SK-N-SH treated with all-trans-retinoic acid at 6 μM for 48 hours (cell line): Measurements from ENCODE around the gene UVRAG.

Source experiments
- ATAC-seq: fragments of 200-7000 bp; cut with Tn5 transposase; 3 replicates; pipeline ENCODE4 v1.9.1; 2020; ENCODE audit warnings: mild to moderate bottlenecking, moderate library complexity
- ARNTL ChIP-seq: fragments of 450-650 bp; formaldehyde crosslinking; IDR thresholded peaks from 2 replicates; pipeline ENCODE4 v1.5.0; 2020; ENCODE audit warnings: low read depth, mild to moderate bottlenecking, moderate library complexity, borderline replicate concordance
- BACH2 ChIP-seq: fragments of 250-450 bp; sonication (Bioruptor Pico); IDR thresholded peaks from 2 replicates; pipeline ENCODE4 v1.9.0; 2021; ENCODE audit warnings: mild to moderate bottlenecking, borderline replicate concordance
- CSDC2 ChIP-seq: fragments of 250-450 bp; sonication (Bioruptor Pico); IDR thresholded peaks from 2 replicates; pipeline ENCODE4 v1.5.0; 2020; ENCODE audit warnings: mild to moderate bottlenecking, moderate library complexity
- ESRRG ChIP-seq: fragments of 250-450 bp; sonication (Bioruptor Pico); IDR thresholded peaks from 2 replicates; pipeline ENCODE4 v1.6.1; 2021; ENCODE audit warnings: mild to moderate bottlenecking
- GLIS3 ChIP-seq: fragments of 250-450 bp; sonication (Bioruptor Pico); IDR thresholded peaks from 2 replicates; pipeline ENCODE4 v1.5.0; 2020; ENCODE audit warnings: mild to moderate bottlenecking, moderate library complexity
- ISL1 ChIP-seq: fragments of 250-450 bp; sonication (Bioruptor Pico); IDR thresholded peaks from 2 replicates; pipeline ENCODE4 v2.1.2; 2022; ENCODE audit warnings: mild to moderate bottlenecking, moderate library complexity
- PPARA ChIP-seq: fragments of 250-450 bp; sonication (Bioruptor Pico); IDR thresholded peaks from 2 replicates; pipeline ENCODE4 v1.5.0; 2020; ENCODE audit warnings: mild to moderate bottlenecking, borderline replicate concordance
- SNAI2 ChIP-seq: fragments of 250-450 bp; sonication (Bioruptor Pico); IDR thresholded peaks from 2 replicates; pipeline ENCODE4 v1.5.0; 2020; ENCODE audit warnings: mild to moderate bottlenecking, moderate library complexity
- TCF4 ChIP-seq: fragments of 250-450 bp; sonication (Bioruptor Pico); IDR thresholded peaks from 2 replicates; pipeline ENCODE4 v1.8.0; 2021; ENCODE audit warnings: mild to moderate bottlenecking, moderate library complexity, borderline replicate concordance
- TOX ChIP-seq: fragments of 250-450 bp; sonication (Bioruptor Pico); IDR thresholded peaks from 2 replicates; pipeline ENCODE4 v1.8.0; 2021; ENCODE audit warnings: mild to moderate bottlenecking, moderate library complexity, borderline replicate concordance
- ZC3H10 ChIP-seq: fragments of 250-450 bp; sonication (Bioruptor Pico); IDR thresholded peaks from 2 replicates; pipeline ENCODE4 v1.5.1; 2021; ENCODE audit warnings: mild to moderate bottlenecking, moderate library complexity
- ZFP3 ChIP-seq: fragments of 250-450 bp; sonication (Bioruptor Pico); IDR thresholded peaks from 2 replicates; pipeline ENCODE4 v1.5.0; 2020; ENCODE audit warnings: mild to moderate bottlenecking, moderate library complexity
- ZFP30 ChIP-seq: fragments of 450-650 bp; formaldehyde crosslinking; IDR thresholded peaks from 2 replicates; pipeline ENCODE4 v1.5.0; 2022; ENCODE audit warnings: mild to moderate bottlenecking, moderate library complexity
- ZNF565 ChIP-seq: fragments of 450-650 bp; formaldehyde crosslinking; conservative IDR thresholded peaks from 2 replicates; pipeline ENCODE4 v1.5.0; 2020; ENCODE audit warnings: low read depth, mild to moderate bottlenecking, moderate library complexity
- ZNF70 ChIP-seq: fragments of 450-650 bp; formaldehyde crosslinking; IDR thresholded peaks from 2 replicates; pipeline ENCODE4 v1.5.0; 2020; ENCODE audit warnings: mild to moderate bottlenecking, moderate library complexity
- ZNF8 ChIP-seq: fragments of 450-650 bp; formaldehyde crosslinking; IDR thresholded peaks from 2 replicates; pipeline ENCODE4 v1.5.0; 2020; ENCODE audit warnings: mild to moderate bottlenecking, moderate library complexity
- TF ChIP-seq, protein P1 (sequence below): fragments of 250-450 bp; sonication (Bioruptor Pico); IDR thresholded peaks from 2 replicates; pipeline ENCODE4 v1.8.0; 2020; ENCODE audit warnings: mild to moderate bottlenecking, moderate library complexity, borderline replicate concordance
- TF ChIP-seq, protein P2 (sequence below): fragments of 250-450 bp; sonication (Bioruptor Pico); IDR thresholded peaks from 2 replicates; pipeline ENCODE4 v1.8.0; 2021; ENCODE audit warnings: low read depth, mild to moderate bottlenecking, moderate library complexity, borderline replicate concordance
- TF ChIP-seq, protein P3 (sequence below): fragments of 250-450 bp; sonication (Bioruptor Pico); IDR thresholded peaks from 2 replicates; pipeline ENCODE4 v1.5.1; 2021; ENCODE audit warnings: mild to moderate bottlenecking, moderate library complexity
- TF ChIP-seq, protein P4 (sequence below): fragments of 250-450 bp; sonication (Bioruptor Pico); IDR thresholded peaks from 2 replicates; pipeline ENCODE4 v1.5.0; 2020; ENCODE audit warnings: mild to moderate bottlenecking, moderate library complexity

Gene UVRAG

DNA sequence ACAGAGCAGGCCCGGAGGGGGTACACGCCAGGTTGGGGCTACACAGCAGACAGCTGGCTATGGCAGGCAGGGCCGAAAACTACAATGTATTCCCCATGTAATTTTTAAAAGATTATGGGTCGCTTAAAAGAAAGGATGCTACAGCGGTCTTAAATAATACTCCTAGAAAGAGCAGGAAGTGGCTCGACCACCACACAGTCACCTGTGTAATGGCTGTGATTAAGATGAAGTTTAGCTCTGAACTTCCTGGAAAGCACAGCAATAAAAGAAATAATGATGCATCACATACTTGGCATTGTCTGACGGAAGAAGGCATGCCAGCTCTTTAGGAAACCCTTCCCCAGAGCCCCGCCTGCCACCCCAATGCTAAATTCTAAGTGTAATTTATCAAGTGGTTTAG lies 358.7 kb downstream of the UVRAG start (continued):
- TF ChIP-seq TOX (CRISPR knock-in tag) (no peak), BACH2 (CRISPR knock-in tag) (no peak), ESRRG (no peak), ARNTL (no peak), ZNF8 (CRISPR knock-in tag) (no peak), TCF4 (CRISPR knock-in tag) (no peak)
- TF ChIP-seq, protein P1, sequence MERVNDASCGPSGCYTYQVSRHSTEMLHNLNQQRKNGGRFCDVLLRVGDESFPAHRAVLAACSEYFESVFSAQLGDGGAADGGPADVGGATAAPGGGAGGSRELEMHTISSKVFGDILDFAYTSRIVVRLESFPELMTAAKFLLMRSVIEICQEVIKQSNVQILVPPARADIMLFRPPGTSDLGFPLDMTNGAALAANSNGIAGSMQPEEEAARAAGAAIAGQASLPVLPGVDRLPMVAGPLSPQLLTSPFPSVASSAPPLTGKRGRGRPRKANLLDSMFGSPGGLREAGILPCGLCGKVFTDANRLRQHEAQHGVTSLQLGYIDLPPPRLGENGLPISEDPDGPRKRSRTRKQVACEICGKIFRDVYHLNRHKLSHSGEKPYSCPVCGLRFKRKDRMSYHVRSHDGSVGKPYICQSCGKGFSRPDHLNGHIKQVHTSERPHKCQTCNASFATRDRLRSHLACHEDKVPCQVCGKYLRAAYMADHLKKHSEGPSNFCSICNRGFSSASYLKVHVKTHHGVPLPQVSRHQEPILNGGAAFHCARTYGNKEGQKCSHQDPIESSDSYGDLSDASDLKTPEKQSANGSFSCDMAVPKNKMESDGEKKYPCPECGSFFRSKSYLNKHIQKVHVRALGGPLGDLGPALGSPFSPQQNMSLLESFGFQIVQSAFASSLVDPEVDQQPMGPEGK (CRISPR knock-in tag) = no peak
- TF ChIP-seq, all 23 proteins: peak for 0

DNA sequence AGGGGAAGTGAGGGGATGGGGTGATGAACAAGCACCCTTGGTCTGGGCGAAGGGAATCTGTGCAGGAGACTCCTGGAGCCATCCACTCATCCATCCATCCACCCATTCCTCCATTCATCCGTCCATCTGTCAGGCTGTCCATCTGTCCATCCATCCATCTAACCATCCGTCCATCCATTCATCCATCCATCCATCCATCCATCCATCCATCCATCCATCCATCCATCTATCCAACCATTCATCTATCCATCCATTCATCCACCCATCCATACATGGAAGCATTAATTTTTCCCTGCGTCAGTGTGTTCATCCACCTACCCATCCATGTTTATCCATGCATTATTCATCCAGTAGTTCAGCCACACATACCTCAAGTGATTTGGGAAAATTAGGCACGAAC lies 359.3 kb downstream of the UVRAG start:
- ATAC-seq = no peak
- no peak for TF ChIP-seq TOX (CRISPR knock-in tag)
- TF ChIP-seq GLIS3 = no peak
- TF ChIP-seq ISL1 = no peak
- no peak for TF ChIP-seq TCF4 (CRISPR knock-in tag)
- TF ChIP-seq ZFP30 (CRISPR knock-in tag) = no peak
- TF ChIP-seq ZNF70 (CRISPR knock-in tag) = no peak
- TF ChIP-seq ARNTL = no peak
- no peak for TF ChIP-seq PPARA (CRISPR knock-in tag)
- TF ChIP-seq ZC3H10 (CRISPR knock-in tag) = no peak
- no peak for TF ChIP-seq ZNF8 (CRISPR knock-in tag)
- TF ChIP-seq, protein P2, sequence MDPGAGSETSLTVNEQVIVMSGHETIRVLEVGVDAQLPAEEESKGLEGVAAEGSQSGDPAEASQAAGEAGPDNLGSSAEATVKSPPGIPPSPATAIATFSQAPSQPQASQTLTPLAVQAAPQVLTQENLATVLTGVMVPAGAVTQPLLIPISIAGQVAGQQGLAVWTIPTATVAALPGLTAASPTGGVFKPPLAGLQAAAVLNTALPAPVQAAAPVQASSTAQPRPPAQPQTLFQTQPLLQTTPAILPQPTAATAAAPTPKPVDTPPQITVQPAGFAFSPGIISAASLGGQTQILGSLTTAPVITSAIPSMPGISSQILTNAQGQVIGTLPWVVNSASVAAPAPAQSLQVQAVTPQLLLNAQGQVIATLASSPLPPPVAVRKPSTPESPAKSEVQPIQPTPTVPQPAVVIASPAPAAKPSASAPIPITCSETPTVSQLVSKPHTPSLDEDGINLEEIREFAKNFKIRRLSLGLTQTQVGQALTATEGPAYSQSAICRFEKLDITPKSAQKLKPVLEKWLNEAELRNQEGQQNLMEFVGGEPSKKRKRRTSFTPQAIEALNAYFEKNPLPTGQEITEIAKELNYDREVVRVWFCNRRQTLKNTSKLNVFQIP (CRISPR knock-in tag) = no peak
- no peak for TF ChIP-seq SNAI2 (CRISPR knock-in tag)
- TF ChIP-seq, protein P1 (CRISPR knock-in tag) = no peak
- no peak for TF ChIP-seq ZNF565 (CRISPR knock-in tag)
- TF ChIP-seq, protein P3, sequence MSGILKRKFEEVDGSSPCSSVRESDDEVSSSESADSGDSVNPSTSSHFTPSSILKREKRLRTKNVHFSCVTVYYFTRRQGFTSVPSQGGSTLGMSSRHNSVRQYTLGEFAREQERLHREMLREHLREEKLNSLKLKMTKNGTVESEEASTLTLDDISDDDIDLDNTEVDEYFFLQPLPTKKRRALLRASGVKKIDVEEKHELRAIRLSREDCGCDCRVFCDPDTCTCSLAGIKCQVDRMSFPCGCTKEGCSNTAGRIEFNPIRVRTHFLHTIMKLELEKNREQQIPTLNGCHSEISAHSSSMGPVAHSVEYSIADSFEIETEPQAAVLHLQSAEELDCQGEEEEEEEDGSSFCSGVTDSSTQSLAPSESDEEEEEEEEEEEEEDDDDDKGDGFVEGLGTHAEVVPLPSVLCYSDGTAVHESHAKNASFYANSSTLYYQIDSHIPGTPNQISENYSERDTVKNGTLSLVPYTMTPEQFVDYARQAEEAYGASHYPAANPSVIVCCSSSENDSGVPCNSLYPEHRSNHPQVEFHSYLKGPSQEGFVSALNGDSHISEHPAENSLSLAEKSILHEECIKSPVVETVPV (CRISPR knock-in tag) = no peak
- no peak for TF ChIP-seq ESRRG

DNA sequence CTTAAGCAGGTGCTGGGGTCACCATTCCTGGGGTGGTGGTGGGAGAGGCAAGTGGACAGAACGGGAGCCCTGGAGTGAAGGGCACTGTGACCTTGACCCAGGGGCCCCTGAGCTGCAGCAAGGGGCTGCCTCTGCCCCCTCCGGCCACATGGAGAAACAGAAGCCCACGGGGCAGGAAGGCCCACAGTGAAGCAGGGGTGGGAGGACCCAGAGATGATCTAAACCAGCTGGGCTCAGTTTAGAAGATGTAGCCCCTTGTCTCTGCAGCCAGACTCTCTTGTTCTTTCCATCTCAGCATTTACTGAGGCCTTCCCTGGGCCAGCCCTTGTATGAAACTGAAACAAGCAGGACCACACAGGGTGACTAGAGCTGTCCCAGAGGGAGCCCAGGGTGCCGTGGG lies 360.8 kb downstream of the UVRAG start:
- ATAC-seq = no peak
- TF ChIP-seq ZFP3 (CRISPR knock-in tag) = no peak
- TF ChIP-seq ZFP30 (CRISPR knock-in tag) = no peak
- TF ChIP-seq ARNTL = no peak
- no peak for TF ChIP-seq ESRRG
- TF ChIP-seq ZC3H10 (CRISPR knock-in tag) = no peak
- TF ChIP-seq TCF4 (CRISPR knock-in tag) = no peak
- no peak for TF ChIP-seq CSDC2 (CRISPR knock-in tag)
- TF ChIP-seq, protein P1 (CRISPR knock-in tag) = no peak

DNA sequence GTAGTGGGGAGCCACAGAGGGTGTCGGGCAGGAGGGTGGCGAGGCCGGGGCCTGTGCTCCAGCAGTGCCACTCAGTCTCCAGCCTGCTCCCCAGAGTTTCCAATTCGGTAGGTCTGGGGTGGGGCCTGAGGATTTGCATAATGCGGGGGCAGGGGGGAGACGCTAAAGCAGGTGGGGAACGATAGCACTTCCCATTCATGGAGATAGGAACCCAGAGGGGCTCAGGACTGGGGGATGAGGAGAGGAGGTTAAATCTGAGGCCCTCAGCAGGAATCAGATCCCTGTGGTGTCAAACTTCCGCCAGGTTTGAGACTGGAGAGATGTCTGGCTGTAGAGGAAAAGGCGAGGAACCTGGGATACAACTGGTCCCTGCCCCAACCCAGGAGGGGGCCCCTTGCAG lies 361.5 kb downstream of the UVRAG start:
- no peak for ATAC-seq
- TF ChIP-seq, protein P3 (CRISPR knock-in tag) = no peak
- TF ChIP-seq ZNF565 (CRISPR knock-in tag) (no peak), TCF4 (CRISPR knock-in tag) (no peak), GLIS3 (no peak), CSDC2 (CRISPR knock-in tag) (no peak), PPARA (CRISPR knock-in tag) (no peak), ARNTL (no peak)
- TF ChIP-seq, protein P4, sequence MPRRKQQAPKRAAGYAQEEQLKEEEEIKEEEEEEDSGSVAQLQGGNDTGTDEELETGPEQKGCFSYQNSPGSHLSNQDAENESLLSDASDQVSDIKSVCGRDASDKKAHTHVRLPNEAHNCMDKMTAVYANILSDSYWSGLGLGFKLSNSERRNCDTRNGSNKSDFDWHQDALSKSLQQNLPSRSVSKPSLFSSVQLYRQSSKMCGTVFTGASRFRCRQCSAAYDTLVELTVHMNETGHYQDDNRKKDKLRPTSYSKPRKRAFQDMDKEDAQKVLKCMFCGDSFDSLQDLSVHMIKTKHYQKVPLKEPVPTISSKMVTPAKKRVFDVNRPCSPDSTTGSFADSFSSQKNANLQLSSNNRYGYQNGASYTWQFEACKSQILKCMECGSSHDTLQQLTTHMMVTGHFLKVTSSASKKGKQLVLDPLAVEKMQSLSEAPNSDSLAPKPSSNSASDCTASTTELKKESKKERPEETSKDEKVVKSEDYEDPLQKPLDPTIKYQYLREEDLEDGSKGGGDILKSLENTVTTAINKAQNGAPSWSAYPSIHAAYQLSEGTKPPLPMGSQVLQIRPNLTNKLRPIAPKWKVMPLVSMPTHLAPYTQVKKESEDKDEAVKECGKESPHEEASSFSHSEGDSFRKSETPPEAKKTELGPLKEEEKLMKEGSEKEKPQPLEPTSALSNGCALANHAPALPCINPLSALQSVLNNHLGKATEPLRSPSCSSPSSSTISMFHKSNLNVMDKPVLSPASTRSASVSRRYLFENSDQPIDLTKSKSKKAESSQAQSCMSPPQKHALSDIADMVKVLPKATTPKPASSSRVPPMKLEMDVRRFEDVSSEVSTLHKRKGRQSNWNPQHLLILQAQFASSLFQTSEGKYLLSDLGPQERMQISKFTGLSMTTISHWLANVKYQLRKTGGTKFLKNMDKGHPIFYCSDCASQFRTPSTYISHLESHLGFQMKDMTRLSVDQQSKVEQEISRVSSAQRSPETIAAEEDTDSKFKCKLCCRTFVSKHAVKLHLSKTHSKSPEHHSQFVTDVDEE (CRISPR knock-in tag) = no peak
- TF ChIP-seq, protein P2 (CRISPR knock-in tag) = no peak
